AG10803 (cell line): ENCODE measurements around the gene ARHGEF12.
A peak's percentile ranks its signal among the peaks of the same experiment; 100 is the strongest.

ENCODE experiments used
- DNase-seq: peaks from one replicate; pipeline ENCODE4 v3.0.0; 2010; ENCODE audit warnings: low read depth
- H3K4me3 ChIP-seq: 2 replicates; pipeline ENCODE4 v1.5.1; 2011; ENCODE audit warnings: mild to moderate bottlenecking, low read length, control low read depth
- CTCF ChIP-seq: conservative IDR thresholded peaks from 2 replicates; pipeline ENCODE4 v1.5.1; 2011; ENCODE audit warnings: mild to moderate bottlenecking, low read length, control low read depth, inconsistent platforms

ARHGEF12 gene

GRCh38 chr11:120511116-120511819 lies 175.1 kb downstream of the ARHGEF12 start, which contains the start of gene GRIK4:
Gene GRIK4, plus strand, starts transcription at chr11:120511748. Its CDS starts 148,571 bp downstream, at chr11:120660319.
- DNase-seq: peak; percentile 54

GRCh38 chr11:120511820-120512738 lies 175.9 kb downstream of the ARHGEF12 start:
- DNase-seq: no peak
- H3K4me3 ChIP-seq: no peak overlapping the region
- TF ChIP-seq CTCF: no peak

More at GRCh38 chr11:120511116-120511819, 175.1 kb downstream of the ARHGEF12 start, which contains the start of gene GRIK4:
- peak; percentile 79 for TF ChIP-seq CTCF
- peak within 1 kb of the TSS; percentile 24; the same call in 1 of the 2 replicates for H3K4me3 ChIP-seq

GRCh38 chr11:120512739-120513435 lies 176.7 kb downstream of the ARHGEF12 start:
- H3K4me3 ChIP-seq: no peak overlapping the region
- no peak for TF ChIP-seq CTCF
- DNase-seq: no peak

- no peak overlapping the region for H3K4me3 ChIP-seq
- DNase-seq: no peak
- no peak for TF ChIP-seq CTCF
These were observed 177.5 kb downstream of the ARHGEF12 start for GRCh38 chr11:120513436-120514315.

- TF ChIP-seq CTCF: no peak
- DNase-seq: no peak
- no peak overlapping the region for H3K4me3 ChIP-seq
These were observed 178.4 kb downstream of the ARHGEF12 start for GRCh38 chr11:120514541-120515121.
